ENCODE results near the gene KIF16B.

KIF16B gene

DNA sequence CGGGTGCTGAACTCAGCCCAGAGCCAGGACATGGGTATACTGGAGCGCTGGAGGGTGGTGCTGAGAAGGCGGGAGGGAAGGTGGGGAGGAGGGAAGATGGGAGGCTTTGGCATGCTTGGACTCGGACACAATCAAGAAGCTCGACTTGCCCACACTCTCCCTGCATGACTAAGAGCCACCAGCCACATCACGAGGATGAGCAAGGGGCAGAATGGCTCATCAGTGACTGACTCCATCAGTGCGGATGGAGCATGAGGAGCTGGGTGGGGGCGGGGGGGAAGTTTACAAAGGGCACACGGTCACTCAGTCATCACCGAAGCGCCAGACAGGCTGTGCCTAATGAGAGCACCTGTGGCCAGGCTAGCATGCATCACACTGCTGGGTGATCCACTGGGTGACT is 222.8 kb downstream of the KIF16B start:
- no peaks in the 10 kb centered on the region for H3K79me2 ChIP-seq (ENCODE audit: insufficient read depth, low read length)
- no peak overlapping the region for H3K4me3 ChIP-seq (ENCODE audit: low read depth in 1 of 2, low read length in 2 of 2)
- H3K27ac ChIP-seq (ENCODE audit: low read length), result no peak overlapping the region
- no peak overlapping the region for H3K4me2 ChIP-seq (ENCODE audit: insufficient read depth, low read length)
- TF ChIP-seq EZH2 (IDR thresholded peaks at IDR 0.05; ENCODE audit: borderline replicate concordance, low read depth, low read length, severe bottlenecking), result no peak
- TF ChIP-seq, protein P1, sequence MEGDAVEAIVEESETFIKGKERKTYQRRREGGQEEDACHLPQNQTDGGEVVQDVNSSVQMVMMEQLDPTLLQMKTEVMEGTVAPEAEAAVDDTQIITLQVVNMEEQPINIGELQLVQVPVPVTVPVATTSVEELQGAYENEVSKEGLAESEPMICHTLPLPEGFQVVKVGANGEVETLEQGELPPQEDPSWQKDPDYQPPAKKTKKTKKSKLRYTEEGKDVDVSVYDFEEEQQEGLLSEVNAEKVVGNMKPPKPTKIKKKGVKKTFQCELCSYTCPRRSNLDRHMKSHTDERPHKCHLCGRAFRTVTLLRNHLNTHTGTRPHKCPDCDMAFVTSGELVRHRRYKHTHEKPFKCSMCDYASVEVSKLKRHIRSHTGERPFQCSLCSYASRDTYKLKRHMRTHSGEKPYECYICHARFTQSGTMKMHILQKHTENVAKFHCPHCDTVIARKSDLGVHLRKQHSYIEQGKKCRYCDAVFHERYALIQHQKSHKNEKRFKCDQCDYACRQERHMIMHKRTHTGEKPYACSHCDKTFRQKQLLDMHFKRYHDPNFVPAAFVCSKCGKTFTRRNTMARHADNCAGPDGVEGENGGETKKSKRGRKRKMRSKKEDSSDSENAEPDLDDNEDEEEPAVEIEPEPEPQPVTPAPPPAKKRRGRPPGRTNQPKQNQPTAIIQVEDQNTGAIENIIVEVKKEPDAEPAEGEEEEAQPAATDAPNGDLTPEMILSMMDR (IDR thresholded peaks at IDR 0.05; ENCODE audit: borderline replicate concordance, extremely low read depth, low read length, poor library complexity, severe bottlenecking), result no peak
- H4K20me1 ChIP-seq (ENCODE audit: insufficient read depth, low read length), result no peaks in the 10 kb centered on the region
- no peaks in the 10 kb centered on the region for H3K9me3 ChIP-seq (ENCODE audit: insufficient read depth, low read length, severe bottlenecking)
- H3K36me3 ChIP-seq (ENCODE audit: insufficient read depth, low read length), result no peaks in the 10 kb centered on the region
- H3K9ac ChIP-seq (ENCODE audit: low read depth, low read length), result no peak overlapping the region
- peaks cover 3% of the 10 kb centered on the region for H3K27me3 ChIP-seq (ENCODE audit: insufficient read depth, low read length, poor library complexity)
- no peak for DNase-seq
- no peaks in the 10 kb centered on the region for H3K4me1 ChIP-seq (ENCODE audit: insufficient read depth, low read length)
- ATAC-seq (ENCODE audit: insufficient read depth, low read depth), result no peak
- no peak overlapping the region for H2AFZ ChIP-seq (ENCODE audit: low read depth, low read length)

DNA sequence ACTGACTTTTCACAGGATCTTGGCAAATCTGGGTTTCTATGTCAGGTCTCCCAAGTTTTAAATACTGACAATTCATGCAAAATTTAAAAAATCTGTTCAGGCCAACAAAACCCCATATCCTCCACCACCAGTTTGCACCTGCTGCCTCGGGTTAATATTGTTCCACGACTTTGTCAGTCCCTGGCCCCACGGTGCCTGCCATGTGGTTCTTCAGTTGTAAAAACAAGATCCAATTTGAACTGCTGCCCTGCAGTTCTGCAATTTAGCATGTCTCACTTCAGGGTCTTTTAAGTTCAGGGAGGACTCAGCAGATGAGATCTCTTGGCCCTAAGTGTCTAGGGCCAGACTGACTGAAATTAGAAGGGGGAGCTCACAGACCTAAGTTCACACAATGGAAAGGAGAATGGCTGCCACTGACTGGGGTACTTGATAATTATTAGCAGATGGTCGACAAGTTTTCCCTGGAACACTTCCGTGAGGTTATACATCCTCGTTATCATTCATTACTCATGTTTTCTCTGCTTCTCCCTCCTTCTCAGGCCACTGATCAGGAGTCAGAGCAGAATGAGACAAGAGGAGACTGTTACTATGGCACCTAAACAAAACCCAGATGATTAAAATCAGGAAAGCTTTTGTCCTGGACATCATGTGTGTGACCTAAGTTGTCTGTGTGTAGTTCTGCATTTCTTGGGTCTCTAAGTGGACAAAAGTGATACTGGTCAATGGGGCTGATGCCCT is 223.6 kb downstream of the KIF16B start:
- Histone ChIP-seq H3K9ac (ENCODE audit: low read depth, low read length) (no peak overlapping the region), H4K20me1 (ENCODE audit: insufficient read depth, low read length) (no peaks in the 10 kb centered on the region), H3K36me3 (ENCODE audit: insufficient read depth, low read length) (no peaks in the 10 kb centered on the region), H3K79me2 (ENCODE audit: insufficient read depth, low read length) (no peaks in the 10 kb centered on the region), H3K4me1 (ENCODE audit: insufficient read depth, low read length) (no peaks in the 10 kb centered on the region), H3K27ac (ENCODE audit: low read length) (no peak overlapping the region), H2AFZ (ENCODE audit: low read depth, low read length) (no peak overlapping the region), H3K4me2 (ENCODE audit: insufficient read depth, low read length) (no peak overlapping the region), H3K27me3 (ENCODE audit: insufficient read depth, low read length, poor library complexity) (peaks cover 3% of the 10 kb centered on the region), H3K9me3 (ENCODE audit: insufficient read depth, low read length, severe bottlenecking) (no peaks in the 10 kb centered on the region), H3K4me3 (ENCODE audit: low read depth in 1 of 2, low read length in 2 of 2) (no peak overlapping the region)
- TF ChIP-seq, protein P1 (IDR thresholded peaks at IDR 0.05; ENCODE audit: borderline replicate concordance, extremely low read depth, low read length, poor library complexity, severe bottlenecking), result no peak
- no peak for TF ChIP-seq EZH2 (IDR thresholded peaks at IDR 0.05; ENCODE audit: borderline replicate concordance, low read depth, low read length, severe bottlenecking)
- DNase-seq, result no peak
- ATAC-seq (ENCODE audit: insufficient read depth, low read depth), result no peak

DNA sequence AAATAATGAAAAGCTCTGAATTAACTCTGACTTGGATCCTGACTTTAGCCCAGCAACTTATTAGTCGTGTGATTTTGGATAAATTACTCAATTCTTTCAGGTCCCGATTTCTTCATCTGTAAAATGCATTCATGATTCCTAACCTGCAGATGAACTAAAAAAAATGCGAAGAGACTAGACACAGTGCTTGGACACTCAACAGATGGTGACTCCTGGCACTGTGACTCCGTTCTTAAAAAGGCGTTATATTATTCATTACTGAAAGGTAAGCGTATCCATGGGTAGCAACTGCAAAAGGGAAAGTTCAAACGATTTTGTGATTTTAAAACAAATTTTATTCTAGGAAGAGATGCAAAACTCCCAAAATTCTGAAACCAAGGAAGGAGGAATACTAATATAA is 226.3 kb downstream of the KIF16B start:
- no peak overlapping the region for H3K27ac ChIP-seq (ENCODE audit: low read length)
- no peaks in the 10 kb centered on the region for H3K36me3 ChIP-seq (ENCODE audit: insufficient read depth, low read length)
- peaks cover 3% of the 10 kb centered on the region for H3K27me3 ChIP-seq (ENCODE audit: insufficient read depth, low read length, poor library complexity)
- H3K4me2 ChIP-seq (ENCODE audit: insufficient read depth, low read length), result no peak overlapping the region
- H3K4me1 ChIP-seq (ENCODE audit: insufficient read depth, low read length), result no peaks in the 10 kb centered on the region
- no peaks in the 10 kb centered on the region for H3K9me3 ChIP-seq (ENCODE audit: insufficient read depth, low read length, severe bottlenecking)
- no peaks in the 10 kb centered on the region for H3K79me2 ChIP-seq (ENCODE audit: insufficient read depth, low read length)
- no peak for TF ChIP-seq EZH2 (IDR thresholded peaks at IDR 0.05; ENCODE audit: borderline replicate concordance, low read depth, low read length, severe bottlenecking)
- TF ChIP-seq, protein P1 (IDR thresholded peaks at IDR 0.05; ENCODE audit: borderline replicate concordance, extremely low read depth, low read length, poor library complexity, severe bottlenecking), result no peak
- no peak for DNase-seq
- H2AFZ ChIP-seq (ENCODE audit: low read depth, low read length), result no peak overlapping the region
- no peak for ATAC-seq (ENCODE audit: insufficient read depth, low read depth)
- no peaks in the 10 kb centered on the region for H4K20me1 ChIP-seq (ENCODE audit: insufficient read depth, low read length)
- H3K9ac ChIP-seq (ENCODE audit: low read depth, low read length), result no peak overlapping the region
- H3K4me3 ChIP-seq (ENCODE audit: low read depth in 1 of 2, low read length in 2 of 2), result no peak overlapping the region

Measured in DND-41 (cell line).